Gastroesophageal sphincter (tissue), 4 donors: ENCODE measurements around the gene DCLK1. TPM values are rescaled to one million over a fixed set of nuclear protein-coding genes. Genes with fewer than 3 reads are reported as not detected.

ENCODE experiments used
- ATAC-seq: fragments of 150-250 bp; one replicate; pipeline ENCODE4 v1.9.1; 2016; ENCODE audit warnings: mild to moderate bottlenecking, moderate library complexity
- H3K27ac ChIP-seq, 4 donors: fragments of 200-600 bp; sonication (generic) in 3 of 4; 1 replicate in 3 of 4; 2 replicates in 1 of 4; pipeline ENCODE4 v1.5.1; 2016 to 2019
- H3K27me3 ChIP-seq: fragments of 200-600 bp; sonication (generic); one replicate; pipeline ENCODE4 v1.5.1; 2019
- H3K36me3 ChIP-seq, 2 donors: fragments of 200-600 bp; sonication (generic); one replicate each; pipeline ENCODE4 v1.5.1; 2019; ENCODE audit warnings: control low read depth in 1 of 2
- H3K4me1 ChIP-seq, 3 donors: fragments of 200-600 bp; sonication (generic); 1 replicate in 2 of 3; 2 replicates in 1 of 3; pipeline ENCODE4 v1.5.1; 2016 to 2019; ENCODE audit warnings: control low read depth in 2 of 3
- H3K4me3 ChIP-seq, 2 donors: fragments of 200-600 bp; sonication (generic); one replicate each; pipeline ENCODE4 v1.5.1; 2019; ENCODE audit warnings: mild to moderate bottlenecking in 1 of 2, moderate library complexity in 1 of 2
- H3K9me3 ChIP-seq, 3 donors: fragments of 200-600 bp; sonication (generic); one replicate each; pipeline ENCODE4 v1.5.1; 2017 to 2019; ENCODE audit warnings: control low read depth in 2 of 3
- CTCF ChIP-seq, 4 experiments: fragments of 200-600 bp in 2 of 4; fragments of 450-650 bp in 2 of 4; sonication (generic) in 1 of 4; IDR thresholded peaks; one replicate each; pipeline ENCODE4 v1.5.1; 2017 to 2019; ENCODE audit warnings: antibody characterized with exemption in 4 of 4, mild to moderate bottlenecking in 2 of 4, moderate library complexity in 2 of 4
- EP300 ChIP-seq: sonication (generic); formaldehyde crosslinking; IDR thresholded peaks from one replicate; pipeline ENCODE4 v1.6.1; 2017; ENCODE audit warnings: antibody characterized with exemption, mild to moderate bottlenecking
- POLR2A ChIP-seq, 2 donors: fragments of 450-650 bp; IDR thresholded peaks; one replicate each; pipeline ENCODE4 v1.6.1; 2017; ENCODE audit warnings: antibody characterized with exemption in 2 of 2, mild to moderate bottlenecking in 2 of 2, moderate library complexity in 1 of 2
- POLR2AphosphoS5 ChIP-seq: sonication (generic); formaldehyde crosslinking; IDR thresholded peaks from one replicate; pipeline ENCODE4 v1.6.1; 2017; ENCODE audit warnings: antibody characterized with exemption
- WGBS, 2 donors: methylation state at CpG; one replicate each; pipeline ENCODE4 v1.1.5; 2018; ENCODE audit warnings: low coverage in 1 of 2; 5-methylcytosine and 5-hydroxymethylcytosine counted together
- total RNA-seq, 4 donors: library from RNA; depleted of rRNA; stranded (reverse); fragments of >200 nt; gene quantifications; one replicate each; pipeline ENCODE4 v1.1.0, GENCODE V29; 2016

DCLK1 gene
- total RNA-seq, 4 donors from 2014 or later: 26.9 to 68.3 (median 30.3) TPM

GRCh38 chr13:36129539-36129938 is 1.6 kb downstream of the DCLK1 start:
- Histone ChIP-seq H3K27ac (no peak overlapping the region), H3K4me3 (peak overlapping the region in 1 of 2 donors; percentile 73), H3K4me1 (peaks cover 0 to 25% (median under 1%) of the 10 kb centered on the region in 3 donors), H3K36me3 (no peaks in the 10 kb centered on the region), H3K27me3 (peaks cover 13% of the 10 kb centered on the region), H3K9me3 (no peaks in the 10 kb centered on the region)
- ATAC-seq: no peak
- TF ChIP-seq POLR2A (IDR thresholded peaks at IDR 0.05) (no peak), CTCF (IDR thresholded peaks at IDR 0.05) (no peak), POLR2AphosphoS5 (no peak), EP300 (no peak)
- WGBS, 2 donors: 70 to 92% methylated on average over 2 to 4 of the region's 4 CpGs

GRCh38 chr13:36126491-36126890 is 4.7 kb downstream of the DCLK1 start:
- Histone ChIP-seq H3K27me3 (peaks cover 13% of the 10 kb centered on the region), H3K27ac (no peak overlapping the region), H3K4me3 (no peak overlapping the region), H3K4me1 (peaks cover 0 to 31% (median 5%) of the 10 kb centered on the region in 3 donors), H3K36me3 (no peaks in the 10 kb centered on the region), H3K9me3 (no peaks in the 10 kb centered on the region)
- no peak for TF ChIP-seq EP300
- no peak for TF ChIP-seq CTCF (IDR thresholded peaks at IDR 0.05)
- TF ChIP-seq POLR2AphosphoS5: no peak
- TF ChIP-seq POLR2A (IDR thresholded peaks at IDR 0.05): no peak
- 38% methylated on average over 2 of the region's 3 CpGs; no CpG with 5 or more reads in 1 of the 2 donors for WGBS, 2 donors
- ATAC-seq: no peak

DNA sequence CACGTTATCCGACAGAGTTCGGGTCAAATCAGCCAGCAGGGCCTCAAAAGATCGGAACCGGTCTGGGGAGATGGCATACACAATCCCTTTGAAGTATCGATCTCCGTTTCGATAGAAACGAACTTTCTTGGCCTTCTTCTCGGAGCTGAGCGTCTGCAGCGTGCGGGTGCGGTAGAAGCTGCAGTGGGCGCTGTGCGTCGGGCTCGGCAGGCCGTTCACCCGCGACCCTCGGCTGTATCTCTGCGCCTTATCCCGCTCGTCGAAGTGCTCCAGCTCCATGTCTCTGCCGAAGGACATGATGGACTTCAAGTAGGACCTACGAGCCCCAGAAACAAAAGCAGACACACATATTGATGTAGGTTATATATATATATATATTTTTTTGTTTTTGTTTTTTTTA is 5.3 kb downstream of the DCLK1 start:
- Histone ChIP-seq H3K4me3 (no peak overlapping the region), H3K4me1 (peaks cover 0 to 28% (median 5%) of the 10 kb centered on the region in 3 donors), H3K9me3 (no peaks in the 10 kb centered on the region), H3K27me3 (peaks cover 8% of the 10 kb centered on the region), H3K27ac (no peak overlapping the region), H3K36me3 (no peaks in the 10 kb centered on the region)
- no peak for ATAC-seq
- TF ChIP-seq POLR2A (IDR thresholded peaks at IDR 0.05) (no peak), CTCF (IDR thresholded peaks at IDR 0.05) (no peak), EP300 (no peak), POLR2AphosphoS5 (no peak)
- 84 to 93% methylated on average over 18 to 28 of the region's 28 CpGs for WGBS, 2 donors

- WGBS, 2 donors: 4 to 23% methylated on average over 3 to 5 of the region's 6 CpGs
- peak overlapping the region in 2 of 4 donors; percentile 13 to 43 for H3K27ac ChIP-seq
Observed at GRCh38 chr13:36124236-36124822, 6.9 kb downstream of the DCLK1 start.

More at GRCh38 chr13:36124236-36124822, 6.9 kb downstream of the DCLK1 start:
- Histone ChIP-seq H3K9me3 (no peaks in the 10 kb centered on the region), H3K4me3 (no peak overlapping the region), H3K36me3 (no peaks in the 10 kb centered on the region), H3K4me1 (peaks cover 0 to 16% (median 5%) of the 10 kb centered on the region in 3 donors), H3K27me3 (no peaks in the 10 kb centered on the region)
- TF ChIP-seq POLR2AphosphoS5 (no peak), EP300 (no peak), POLR2A (IDR thresholded peaks at IDR 0.05) (no peak), CTCF (IDR thresholded peaks at IDR 0.05) (no peak)
- peak; percentile 46 for ATAC-seq
